Heart right ventricle (tissue), 16 donors: ENCODE measurements around the gene PKD1L1. TPM values are rescaled to one million over a fixed set of nuclear protein-coding genes. Genes with fewer than 3 reads are reported as not detected.

ENCODE experiments used
- ATAC-seq, 8 donors: fragments of 200-7000 bp; cut with Tn5 transposase; one replicate each; pipeline ENCODE4 v1.9.1; 2020; ENCODE audit warnings: mild to moderate bottlenecking in 8 of 8, moderate library complexity in 8 of 8, moderate number of reproducible peaks in 1 of 8
- DNase-seq, 2 donors: peaks; one replicate each; pipeline ENCODE4 v3.0.0-alpha.2; 2020
- H3K27ac ChIP-seq, 10 donors: fragments of 200-600 bp; sonication (generic) in 2 of 10; one replicate each; pipeline versions ENCODE4 v1.5.0 to v1.8.0; 2020 to 2022; ENCODE audit warnings: mild to moderate bottlenecking in 3 of 10
- H3K27me3 ChIP-seq, 7 donors: fragments of 200-600 bp; one replicate each; pipeline ENCODE4 v1.8.0; 2021 to 2022; ENCODE audit warnings: mild to moderate bottlenecking in 2 of 7
- H3K36me3 ChIP-seq, 9 donors: fragments of 200-600 bp; sonication (generic) in 1 of 9; one replicate each; pipeline versions ENCODE4 v1.5.0 to v1.8.0; 2020 to 2022; ENCODE audit warnings: mild to moderate bottlenecking in 2 of 9
- H3K4me1 ChIP-seq, 9 donors: fragments of 200-600 bp; sonication (generic) in 1 of 9; one replicate each; pipeline versions ENCODE4 v1.5.0 to v1.8.0; 2020 to 2022; ENCODE audit warnings: mild to moderate bottlenecking in 4 of 9
- H3K4me3 ChIP-seq, 10 donors: fragments of 200-600 bp; sonication (generic) in 2 of 10; one replicate each; pipeline versions ENCODE4 v1.5.0 to v1.8.0; 2020 to 2022; ENCODE audit warnings: mild to moderate bottlenecking in 7 of 10, moderate library complexity in 2 of 10
- H3K9me3 ChIP-seq, 11 donors: fragments of 200-600 bp in 10 of 11; sonication (generic) in 2 of 11; one replicate each; pipeline versions ENCODE4 v1.5.0 to v1.8.0; 2013 to 2022; ENCODE audit warnings: mild to moderate bottlenecking in 2 of 11, control low read depth in 1 of 11, moderate library complexity in 1 of 11
- CTCF ChIP-seq, 9 donors: fragments of 200-600 bp; sonication (generic) in 2 of 9; IDR thresholded peaks; one replicate each; pipeline versions ENCODE4 v1.5.0 to v1.8.0; 2021 to 2022; ENCODE audit warnings: antibody characterized with exemption in 9 of 9, mild to moderate bottlenecking in 5 of 9, moderate library complexity in 1 of 9
- WGBS, 2 donors: extraction: QIAGEN DNeasy Blood & Tissue Kit; methylation state at CpG; one replicate each; pipeline ENCODE4 v1.1.7; 2013; ENCODE audit warnings: inconsistent platforms in 1 of 2; 5-methylcytosine and 5-hydroxymethylcytosine counted together
- intact Hi-C, 10 donors: fragments of 100-400 bp; cut with DNase I; formaldehyde crosslinking; loops; one replicate each; pipeline versions ENCODE4 v1.11.1 to v1.14.2; 2022
- polyA plus RNA-seq, 2 donors: library from polyadenylated mRNA; stranded (reverse); fragments of 200-250 nt; gene quantifications; one replicate each; pipeline ENCODE4 v1.2.3, GENCODE V29; 2013
- total RNA-seq, 10 donors: library from RNA; stranded (reverse); fragmentation: NEBNext Ultra II Directional in 3 of 10; extraction: Animal tissue kit (Norgen Biotek cat#: 25700) in 3 of 10; gene quantifications; one replicate each; pipeline versions ENCODE4 v1.2.1 to v1.2.4, GENCODE V29; 2021 to 2023
- donor health status: Arrhythmogenic right ventricular cardiomyopathy.
- donor health status: ischemic (EF 13 %, LVEDD 7.1; RV severe dilation, severe dysfunction).
- donor health status: healthy with polysubstance abuse.
- donor health status: DM: no; HTN: yes; CAD: no.
- donor health status: DM: no; HTN: no; CAD: no.
- donor health status: ischemic (EF 25% LVEDD 6.9; RV normal size, moderate dysfunction).
- donor health status: ischemic (EF 25% LVEDD 5.7; RV mildly dilated, moderate dysfunction).
- donor health status: healthy.
- donor health status: DM: yes; HTN: yes; CAD: no.
- donor health status: Ischemic cardiomyopathy.
- donor health status: ischemic (EF 35%, LVEDD 5.7; RV mildly dilated, moderate dysfunction).
- donor health status: nonischemic (EF 11% LVEDD 7.7; RV severe dilation, severe dysfunction).
- donor health status: DM: yes; HTN: yes; CAD: no.
- donor health status: PGD.
- donor health status: ischemic (EF 29% LVEDD 5.4; RV normal size, mild dysfunction).
- donor health status: nonischemic (EF 23%, LVEDD 6.1; RV moderate dilation, normal function).

The PKD1L1 gene
- total and polyA plus RNA-seq, 12 donors = 1.5 to 4.7 (median 2.4) TPM

GRCh38 chr7:47936323-47936722 lies 11.9 kb downstream of the PKD1L1 start:
- no peak overlapping the region for H3K27ac ChIP-seq
- ATAC-seq (no peak), DNase-seq (no peak)
- intact Hi-C loops = no loop called here
- H3K9me3 ChIP-seq = no peaks in the 10 kb centered on the region
- 84 to 86% methylated on average over 4 of the region's 4 CpGs for WGBS, 2 donors
- H3K27me3 ChIP-seq = no peaks in the 10 kb centered on the region
- H3K4me1 ChIP-seq = peaks cover 9 to 63% (median 35%) of the 10 kb centered on the region in 9 donors
- TF ChIP-seq CTCF (IDR thresholded peaks at IDR 0.05) = no peak
- H3K4me3 ChIP-seq = no peak overlapping the region
- H3K36me3 ChIP-seq = peaks cover 0 to 33% (median 0%) of the 10 kb centered on the region in 9 donors

GRCh38 chr7:47935336-47935735 lies 12.9 kb downstream of the PKD1L1 start:
- Histone ChIP-seq H3K27ac (no peak overlapping the region), H3K36me3 (peaks cover 0 to 38% (median 0%) of the 10 kb centered on the region in 9 donors), H3K27me3 (no peaks in the 10 kb centered on the region), H3K4me1 (peaks cover 5 to 53% (median 25%) of the 10 kb centered on the region in 9 donors), H3K4me3 (no peak overlapping the region), H3K9me3 (no peaks in the 10 kb centered on the region)
- TF ChIP-seq CTCF (IDR thresholded peaks at IDR 0.05) = no peak
- intact Hi-C loops = no loop called here
- ATAC-seq = no peak
- 95 to 96% methylated on average over 10 of the region's 10 CpGs for WGBS, 2 donors
- no peak for DNase-seq

GRCh38 chr7:47934831-47935230 lies 13.4 kb downstream of the PKD1L1 start:
- ATAC-seq (no peak), DNase-seq (no peak)
- Histone ChIP-seq H3K36me3 (peaks cover 0 to 43% (median 0%) of the 10 kb centered on the region in 9 donors), H3K4me1 (peaks cover 3 to 48% (median 20%) of the 10 kb centered on the region in 9 donors), H3K27me3 (no peaks in the 10 kb centered on the region), H3K27ac (no peak overlapping the region), H3K4me3 (no peak overlapping the region), H3K9me3 (no peaks in the 10 kb centered on the region)
- intact Hi-C loops = no loop called here
- no peak for TF ChIP-seq CTCF (IDR thresholded peaks at IDR 0.05)
- 84 to 85% methylated on average over 6 of the region's 6 CpGs for WGBS, 2 donors

- WGBS, 2 donors = 90 to 91% methylated on average over 8 of the region's 8 CpGs
- peaks cover 0 to 35% (median 10%) of the 10 kb centered on the region in 9 donors for H3K4me1 ChIP-seq
- intact Hi-C loops = no loop called here
- ATAC-seq (no peak), DNase-seq (no peak)
- H3K27me3 ChIP-seq = no peaks in the 10 kb centered on the region
- H3K36me3 ChIP-seq = peaks cover 0 to 55% (median 0%) of the 10 kb centered on the region in 9 donors
- no peak for TF ChIP-seq CTCF (IDR thresholded peaks at IDR 0.05)
- H3K27ac ChIP-seq = no peak overlapping the region
- H3K9me3 ChIP-seq = no peaks in the 10 kb centered on the region
- H3K4me3 ChIP-seq = no peak overlapping the region
Measured at GRCh38 chr7:47933215-47933614, 15.1 kb downstream of the PKD1L1 start.
